OCI-LY3 (cell line): ENCODE data around the gene SLC10A3.
A peak's percentile ranks its signal among the peaks of the same experiment; 100 is the strongest.

ENCODE experiments used
- H2AFZ ChIP-seq: fragments of 200-600, 300-600 bp; shearing (Covaris generic); 2 replicates; pipeline ENCODE4 v1.6.0; 2014; ENCODE audit warnings: antibody characterized with exemption, low read depth, low read length
- H3K27ac ChIP-seq: fragments of 200-600, 300-600 bp; sonication (generic); 2 replicates; pipeline ENCODE4 v1.5.1; 2014; ENCODE audit warnings: mild to moderate bottlenecking, low read length, moderate library complexity, mixed read lengths
- H3K27me3 ChIP-seq: fragments of 200-600, 300-600 bp; sonication (generic); 2 replicates; pipeline ENCODE4 v1.6.1; 2014; ENCODE audit warnings: low read depth, low read length, mixed read lengths
- H3K36me3 ChIP-seq: fragments of 200-600, 300-600 bp; sonication (generic); replicated peaks from 2 replicates; pipeline ENCODE3; 2014; ENCODE audit warnings: low read depth, low read length, mixed read lengths
- H3K4me1 ChIP-seq: fragments of 300-600, 200-600 bp; sonication (generic); 2 replicates; pipeline ENCODE4 v1.6.1; 2014; ENCODE audit warnings: low read length, mixed read lengths
- H3K4me2 ChIP-seq: fragments of 200-600, 300-600 bp; sonication (generic); 2 replicates; pipeline ENCODE4 v1.6.1; 2014; ENCODE audit warnings: low read length, mixed read lengths
- H3K4me3 ChIP-seq: fragments of 300-600, 200-600 bp; sonication (generic); 2 replicates; pipeline ENCODE4 v1.5.1; 2014; ENCODE audit warnings: antibody characterized with exemption, mild to moderate bottlenecking, low read length, moderate library complexity
- H3K79me2 ChIP-seq: fragments of 300-600, 200-600 bp; shearing (Covaris generic); 2 replicates; pipeline ENCODE4 v1.6.1; 2014; ENCODE audit warnings: mild to moderate bottlenecking, low read length, mixed read lengths
- H3K9ac ChIP-seq: fragments of 300-600, 200-600 bp; shearing (Covaris generic); 2 replicates; pipeline ENCODE4 v1.6.0; 2014; ENCODE audit warnings: mild to moderate bottlenecking, low read length, moderate library complexity
- H3K9me3 ChIP-seq: fragments of 200-600, 300-600 bp; shearing (Covaris generic); 2 replicates; pipeline ENCODE4 v1.6.1; 2014; ENCODE audit warnings: low read length, mixed read lengths; ENCODE audit not compliant: insufficient read depth
- H4K20me1 ChIP-seq: fragments of 200-600, 300-600 bp; sonication (generic); 2 replicates; pipeline ENCODE4 v1.6.1; 2016; ENCODE audit warnings: low read length, mixed read lengths; ENCODE audit not compliant: insufficient read depth
- EZH2phosphoT487 ChIP-seq: fragments of 200-600 bp; shearing (Covaris generic); IDR thresholded peaks from 2 replicates; pipeline ENCODE4 v1.6.1; 2018; ENCODE audit warnings: antibody characterized with exemption, mixed run types, low read depth
- TF ChIP-seq, protein P1 (sequence below): fragments of 200-600, 300-600 bp; sonication (generic); IDR thresholded peaks from 2 replicates; pipeline ENCODE4 v1.5.1; 2014; ENCODE audit warnings: antibody characterized with exemption, low read length, low read depth

SLC10A3 gene

GRCh38 chrX:154490414-154491083 is at the start of gene SLC10A3:
Gene SLC10A3 (minus strand): TSS chrX:154490629. CDS start chrX:154488940, 1,689 bp downstream.
- no peaks in the 10 kb centered on the region for H4K20me1 ChIP-seq
- peaks cover 8% of the 10 kb centered on the region for H3K79me2 ChIP-seq
- H3K4me2 ChIP-seq = peak within 1 kb of the TSS; percentile 96
- H3K36me3 ChIP-seq = peaks cover 3% of the 10 kb centered on the region
- H3K9me3 ChIP-seq = no peaks in the 10 kb centered on the region
- no peaks in the 10 kb centered on the region for H3K27me3 ChIP-seq
- no peak for TF ChIP-seq EZH2phosphoT487
- TF ChIP-seq, protein P1, sequence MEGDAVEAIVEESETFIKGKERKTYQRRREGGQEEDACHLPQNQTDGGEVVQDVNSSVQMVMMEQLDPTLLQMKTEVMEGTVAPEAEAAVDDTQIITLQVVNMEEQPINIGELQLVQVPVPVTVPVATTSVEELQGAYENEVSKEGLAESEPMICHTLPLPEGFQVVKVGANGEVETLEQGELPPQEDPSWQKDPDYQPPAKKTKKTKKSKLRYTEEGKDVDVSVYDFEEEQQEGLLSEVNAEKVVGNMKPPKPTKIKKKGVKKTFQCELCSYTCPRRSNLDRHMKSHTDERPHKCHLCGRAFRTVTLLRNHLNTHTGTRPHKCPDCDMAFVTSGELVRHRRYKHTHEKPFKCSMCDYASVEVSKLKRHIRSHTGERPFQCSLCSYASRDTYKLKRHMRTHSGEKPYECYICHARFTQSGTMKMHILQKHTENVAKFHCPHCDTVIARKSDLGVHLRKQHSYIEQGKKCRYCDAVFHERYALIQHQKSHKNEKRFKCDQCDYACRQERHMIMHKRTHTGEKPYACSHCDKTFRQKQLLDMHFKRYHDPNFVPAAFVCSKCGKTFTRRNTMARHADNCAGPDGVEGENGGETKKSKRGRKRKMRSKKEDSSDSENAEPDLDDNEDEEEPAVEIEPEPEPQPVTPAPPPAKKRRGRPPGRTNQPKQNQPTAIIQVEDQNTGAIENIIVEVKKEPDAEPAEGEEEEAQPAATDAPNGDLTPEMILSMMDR = peak; percentile 26; the same call in 1 of the 2 replicates
- H3K4me1 ChIP-seq = peaks cover 13% of the 10 kb centered on the region
- peak within 1 kb of the TSS; percentile 62 for H3K27ac ChIP-seq
- peak within 1 kb of the TSS; percentile 91 for H3K9ac ChIP-seq
- H3K4me3 ChIP-seq = peak within 1 kb of the TSS; percentile 97
- H2AFZ ChIP-seq = peak within 1 kb of the TSS; percentile 53; the same call in 1 of the 2 replicates

- Histone ChIP-seq H3K27ac (no peak overlapping the region), H4K20me1 (no peaks in the 10 kb centered on the region), H3K4me1 (peaks cover 6% of the 10 kb centered on the region), H3K27me3 (no peaks in the 10 kb centered on the region), H3K9me3 (no peaks in the 10 kb centered on the region), H2AFZ (no peak overlapping the region), H3K4me2 (no peak overlapping the region), H3K9ac (no peak overlapping the region), H3K79me2 (no peaks in the 10 kb centered on the region), H3K4me3 (no peak overlapping the region), H3K36me3 (peaks cover 2% of the 10 kb centered on the region)
- TF ChIP-seq, protein P1 = no peak
- TF ChIP-seq EZH2phosphoT487 = no peak
These were observed 48.6 kb upstream of the SLC10A3 start for GRCh38 chrX:154539077-154539476.

DNA sequence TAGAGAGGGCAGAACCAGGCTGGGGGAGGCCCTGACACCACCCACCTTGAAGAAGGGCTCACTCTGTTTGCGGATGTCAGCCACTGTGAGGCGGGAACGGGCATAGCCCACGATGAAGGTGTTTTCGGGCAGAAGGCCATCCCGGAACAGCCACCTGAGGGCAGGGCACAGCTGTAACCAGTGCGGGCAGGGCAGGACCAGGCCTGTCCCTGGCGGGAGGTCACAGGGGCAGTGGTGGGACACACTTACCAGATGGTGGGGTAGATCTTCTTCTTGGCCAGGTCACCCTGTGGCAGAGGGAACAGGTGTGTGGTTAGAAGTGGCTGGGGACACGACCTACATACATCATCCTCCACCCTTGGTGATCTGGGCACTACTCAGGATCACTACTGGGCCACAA is 45.5 kb upstream of the SLC10A3 start:
- Histone ChIP-seq H3K27ac (no peak overlapping the region), H3K36me3 (peaks cover 5% of the 10 kb centered on the region), H4K20me1 (no peaks in the 10 kb centered on the region), H3K4me3 (no peak overlapping the region), H2AFZ (no peak overlapping the region), H3K4me1 (peaks cover 6% of the 10 kb centered on the region), H3K79me2 (no peaks in the 10 kb centered on the region), H3K9me3 (no peaks in the 10 kb centered on the region), H3K4me2 (no peak overlapping the region), H3K27me3 (no peaks in the 10 kb centered on the region), H3K9ac (no peak overlapping the region)
- TF ChIP-seq, protein P1 = no peak
- no peak for TF ChIP-seq EZH2phosphoT487

GRCh38 chrX:154534526-154535322 is 44.3 kb upstream of the SLC10A3 start:
- no peaks in the 10 kb centered on the region for H3K27me3 ChIP-seq
- peak overlapping the region; percentile 39; the same call in 1 of the 2 replicates for H3K9ac ChIP-seq
- H4K20me1 ChIP-seq = no peaks in the 10 kb centered on the region
- H2AFZ ChIP-seq = no peak overlapping the region
- H3K27ac ChIP-seq = peak overlapping the region; percentile 56
- peaks cover 6% of the 10 kb centered on the region for H3K4me1 ChIP-seq
- TF ChIP-seq, protein P1 = peak; percentile 95
- no peak for TF ChIP-seq EZH2phosphoT487
- no peaks in the 10 kb centered on the region for H3K9me3 ChIP-seq
- peak overlapping the region; percentile 49 for H3K4me2 ChIP-seq
- H3K4me3 ChIP-seq = no peak overlapping the region
- peaks cover 5% of the 10 kb centered on the region for H3K36me3 ChIP-seq
- no peaks in the 10 kb centered on the region for H3K79me2 ChIP-seq
